Activated T-helper 9 cell treated with anti-CD3 and anti-CD28 coated beads, Interleukin-2, amount 50 U/mL, for 16 hours (primary cell): ENCODE measurements around the gene RPS10.

Experiments used
- DNase-seq: peaks from one replicate; pipeline ENCODE4 v3.0.0-alpha.2; 2020; ENCODE audit warnings: low read depth

The RPS10 gene

DNA sequence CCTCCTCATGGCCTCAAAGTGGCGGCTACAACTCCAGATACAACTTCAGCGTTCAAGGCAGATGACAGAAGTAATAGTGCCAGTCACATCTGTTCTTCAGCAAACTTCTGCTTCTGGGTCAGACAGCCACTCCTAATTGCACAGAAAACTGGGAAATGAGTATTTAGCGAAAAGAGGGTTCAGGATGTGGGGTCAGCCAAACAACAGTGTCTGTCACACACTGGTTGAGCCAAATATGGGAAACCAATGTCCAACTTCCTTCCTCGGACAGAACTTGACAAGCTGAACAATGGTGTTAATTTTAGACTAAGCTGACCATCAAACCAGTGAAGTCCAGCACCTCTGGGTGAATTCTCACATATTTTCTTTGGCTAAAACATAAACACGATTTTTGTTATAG is 55.5 kb downstream of the RPS10 start:
- no peak for DNase-seq

DNA sequence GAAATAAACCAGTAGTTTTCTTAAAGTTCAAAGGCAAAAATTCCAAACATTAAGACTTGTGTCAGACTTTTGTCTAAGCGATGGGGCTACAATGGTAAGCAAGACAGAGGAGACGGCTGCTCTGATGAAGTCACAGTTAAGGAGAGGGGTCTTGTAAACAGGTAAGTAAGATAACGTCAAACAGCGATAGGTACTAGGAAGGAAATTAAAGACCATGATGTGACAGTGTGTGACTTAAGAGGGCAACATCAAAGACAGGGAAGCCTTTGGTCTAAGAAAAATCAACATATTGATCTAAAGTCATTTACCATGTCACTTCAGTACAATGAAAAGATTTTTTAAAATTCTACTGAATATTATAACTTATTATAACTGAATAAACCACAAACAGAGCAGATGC is 56.5 kb downstream of the RPS10 start:
- DNase-seq, result no peak
